NAMALWA (cell line): ENCODE measurements around the gene TUBB.
"Not testable (repeated sequence)": the region's sequence is repeated elsewhere in the genome, so short reads cannot be mapped to it uniquely, and the experiment has no call there.

Experiments used
- DNase-seq: peaks from one replicate; pipeline ENCODE4 v3.0.0-alpha.2; 2015; ENCODE audit warnings: low spot score

Gene TUBB

DNA sequence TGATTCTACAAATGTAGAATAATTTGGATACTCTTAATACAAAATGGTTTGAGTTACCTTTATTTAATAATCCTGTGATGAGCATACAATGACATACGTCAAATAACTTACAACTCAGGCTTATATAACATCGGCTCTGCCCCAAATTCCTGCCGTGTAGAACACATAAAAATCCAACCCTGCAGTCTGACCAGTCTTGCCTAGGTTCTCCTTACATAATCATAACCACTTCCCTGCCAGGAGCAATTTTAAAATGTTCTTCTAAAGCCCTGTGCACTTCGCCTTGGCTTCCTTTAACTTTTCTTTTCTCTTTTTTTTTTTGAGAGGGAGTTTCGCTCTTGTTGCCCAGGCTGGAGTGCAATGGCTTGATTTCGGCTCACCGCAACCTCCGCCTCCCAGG is 40.4 kb downstream of the TUBB start:
- no peak for DNase-seq

DNA sequence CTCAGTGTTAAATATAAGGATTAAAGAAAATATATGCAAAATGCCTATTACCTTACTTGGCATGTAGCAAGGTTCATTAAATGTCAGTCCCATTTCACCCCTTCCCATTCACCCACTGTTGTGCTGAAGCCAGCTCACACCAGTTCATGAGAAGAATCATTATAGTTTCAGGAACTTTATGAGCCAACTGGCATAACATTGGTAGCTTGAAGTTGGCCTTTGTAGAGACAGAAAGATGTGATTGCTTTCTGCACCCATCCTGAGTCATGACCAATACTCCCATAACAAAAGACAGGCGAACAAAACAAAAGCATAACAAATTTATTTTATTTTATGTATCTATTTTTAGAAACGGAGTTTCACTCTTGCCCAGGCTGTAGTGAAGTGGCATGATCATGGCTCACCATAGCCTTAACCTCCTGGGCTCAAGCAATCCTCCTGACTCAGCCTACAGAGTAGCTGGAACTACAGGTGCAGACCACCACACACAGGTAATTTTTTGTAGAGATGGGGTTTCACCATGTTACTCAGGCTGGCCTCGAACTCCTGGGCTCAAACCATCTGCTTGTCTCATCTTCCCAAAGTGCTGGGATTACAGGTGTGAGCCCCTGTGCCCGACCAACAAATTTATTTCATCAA is 41.8 kb downstream of the TUBB start:
- DNase-seq: no peak

GRCh38 chr6:30763155-30763617 is 43.0 kb downstream of the TUBB start:
- DNase-seq: no peak

GRCh38 chr6:30763618-30764489 is 43.7 kb downstream of the TUBB start:
- DNase-seq: no peak

GRCh38 chr6:30764490-30765043 is 44.4 kb downstream of the TUBB start:
- not testable (repeated sequence) for DNase-seq

DNA sequence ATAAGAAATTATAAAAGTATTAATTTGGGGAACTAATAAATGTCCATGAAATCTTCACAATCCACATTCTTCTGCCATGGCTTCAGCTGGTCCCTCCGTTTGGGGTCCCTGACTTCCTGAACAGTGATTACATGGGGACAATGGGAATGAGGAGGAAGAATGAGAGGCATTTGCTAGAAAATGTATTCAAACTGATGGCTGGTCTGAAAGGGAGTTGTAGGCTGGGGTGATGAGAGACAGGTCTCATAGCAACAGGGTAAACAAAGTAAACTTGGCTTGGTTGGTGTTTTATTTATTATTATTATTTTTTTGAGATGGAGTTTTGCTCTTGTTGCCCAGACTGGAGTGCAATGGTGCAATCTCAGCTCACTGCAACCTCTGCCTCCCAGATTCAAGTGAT is 45.3 kb downstream of the TUBB start:
- DNase-seq: not testable (repeated sequence)

GRCh38 chr6:30766461-30767157 is 46.5 kb downstream of the TUBB start:
- no peak for DNase-seq

DNA sequence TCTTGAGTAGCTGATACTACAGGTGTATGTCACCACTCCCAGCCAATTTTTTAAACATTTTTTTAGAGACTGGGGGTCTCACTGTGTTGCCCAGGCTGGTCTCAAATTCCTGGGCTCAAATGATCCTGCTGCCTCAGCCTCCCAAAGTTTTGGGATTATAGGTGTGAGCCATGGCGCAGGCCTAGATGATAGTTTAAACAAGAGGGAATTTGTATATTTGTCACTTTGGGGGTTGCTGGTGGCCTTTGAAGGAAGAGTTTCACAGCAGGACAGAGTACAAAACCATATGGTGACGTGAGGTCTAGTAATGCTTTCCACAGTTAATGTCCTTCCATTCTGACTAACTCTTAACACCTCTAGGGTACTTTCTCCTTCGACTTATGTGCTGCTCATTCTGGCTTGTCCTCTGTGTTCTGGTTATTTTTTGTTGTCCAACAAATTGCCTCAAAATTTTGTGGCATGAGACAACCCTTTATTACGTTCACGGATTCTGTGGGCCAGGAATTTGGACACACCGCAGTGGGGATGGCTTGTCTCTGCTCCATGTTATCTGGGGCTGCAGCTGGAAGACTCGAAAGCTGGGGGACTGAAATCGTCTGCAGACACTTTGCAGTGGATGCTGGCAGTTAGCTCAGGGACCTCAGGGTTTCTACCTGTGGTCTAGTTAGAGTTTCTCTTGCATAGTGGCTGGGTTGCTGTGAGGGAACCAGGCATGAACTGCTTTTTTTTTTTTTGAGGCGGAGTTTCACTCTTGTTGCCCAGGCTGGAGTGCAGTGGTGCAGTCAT is 47.2 kb downstream of the TUBB start:
- no peak for DNase-seq

DNA sequence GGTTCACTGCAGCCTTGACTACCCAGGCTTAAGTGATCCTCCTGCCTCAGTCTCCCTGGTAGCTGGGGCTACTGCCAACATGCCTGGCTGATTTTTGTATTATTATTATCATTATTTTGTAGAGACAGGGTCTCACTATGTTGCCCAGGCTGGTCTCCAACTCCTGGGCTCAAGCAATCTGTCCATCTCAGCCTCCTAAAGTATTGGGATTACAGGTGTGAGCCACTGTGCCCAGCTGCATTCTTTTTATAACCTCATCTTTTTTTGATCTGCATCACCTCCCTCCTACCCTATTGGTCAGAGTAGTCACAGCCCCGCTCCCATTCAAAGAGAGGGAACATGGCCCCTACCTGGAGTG is 47.8 kb downstream of the TUBB start:
- no peak for DNase-seq

DNA sequence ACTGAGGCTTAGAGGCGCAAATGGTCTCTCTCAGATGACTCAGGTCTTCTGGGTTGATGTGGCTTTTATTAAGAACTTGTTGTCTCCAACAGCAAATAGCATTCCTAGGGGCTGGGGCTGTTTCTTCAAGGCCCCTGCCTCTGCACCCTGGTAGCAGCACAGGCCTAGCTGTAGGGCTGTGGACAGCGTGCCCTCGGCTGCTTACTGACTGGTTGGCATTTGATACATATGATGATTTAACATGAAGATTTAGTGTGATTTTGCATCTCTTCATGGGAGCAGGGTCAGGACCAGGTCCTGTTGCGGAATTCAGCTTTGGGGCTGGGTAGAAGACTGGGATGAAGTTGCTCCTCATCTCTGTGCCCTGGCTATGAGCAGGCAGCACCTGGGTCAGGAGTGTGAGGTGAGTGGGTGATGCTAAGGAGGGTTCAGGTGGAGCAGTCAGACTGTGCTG is 48.5 kb downstream of the TUBB start:
- no peak for DNase-seq

GRCh38 chr6:30769088-30769852 is 49.1 kb downstream of the TUBB start:
- no peak for DNase-seq

GRCh38 chr6:30769853-30770524 is 49.8 kb downstream of the TUBB start:
- no peak for DNase-seq

GRCh38 chr6:30770592-30770991 is 50.4 kb downstream of the TUBB start:
- no peak for DNase-seq

- DNase-seq: no peak
These were observed 54.5 kb downstream of the TUBB start for GRCh38 chr6:30774701-30775100.
